Skeletal muscle tissue (tissue), 4 donors: ENCODE data around the gene KCNAB2. TPM values are rescaled to one million over a fixed set of nuclear protein-coding genes. Genes with fewer than 3 reads are reported as not detected.

ENCODE experiments used
- H3K27ac ChIP-seq: one replicate; pipeline ENCODE4 v1.7.0; 2013; ENCODE audit warnings: mild to moderate bottlenecking, low read depth, low read length, inconsistent platforms
- H3K27me3 ChIP-seq, 3 donors: one replicate each; pipeline ENCODE4 v1.7.0; 2013; ENCODE audit warnings: low read length in 3 of 3; ENCODE audit not compliant: control insufficient read depth in 3 of 3, insufficient read depth in 3 of 3
- H3K36me3 ChIP-seq, 3 donors: one replicate each; pipeline ENCODE4 v1.7.0; 2013; ENCODE audit warnings: low read length in 3 of 3; ENCODE audit not compliant: control insufficient read depth in 3 of 3, insufficient read depth in 3 of 3
- H3K4me1 ChIP-seq, 3 donors: one replicate each; pipeline ENCODE4 v1.7.0; 2013; ENCODE audit warnings: low read length in 3 of 3, mild to moderate bottlenecking in 3 of 3; ENCODE audit not compliant: control insufficient read depth in 3 of 3, insufficient read depth in 3 of 3
- H3K4me3 ChIP-seq, 3 donors: one replicate each; pipeline ENCODE4 v1.7.0; 2013; ENCODE audit warnings: low read length in 3 of 3
- H3K9ac ChIP-seq, 3 donors: one replicate each; pipeline ENCODE4 v1.7.0; 2013; ENCODE audit warnings: low read length in 3 of 3, mild to moderate bottlenecking in 3 of 3, moderate library complexity in 2 of 3, low read depth in 1 of 3
- H3K9me3 ChIP-seq, 3 donors: one replicate each; pipeline ENCODE4 v1.7.0; 2013; ENCODE audit warnings: low read length in 3 of 3; ENCODE audit not compliant: control insufficient read depth in 3 of 3
- total RNA-seq: library from RNA; depleted of rRNA; stranded (reverse); fragments of >200 nt; gene quantifications from one replicate; pipeline ENCODE4 v1.2.3, GENCODE V29; 2014
- donor health status: Osteomylitis.

KCNAB2 gene
- total RNA-seq, 1 donor from 2014 or later: 2.6 TPM

DNA sequence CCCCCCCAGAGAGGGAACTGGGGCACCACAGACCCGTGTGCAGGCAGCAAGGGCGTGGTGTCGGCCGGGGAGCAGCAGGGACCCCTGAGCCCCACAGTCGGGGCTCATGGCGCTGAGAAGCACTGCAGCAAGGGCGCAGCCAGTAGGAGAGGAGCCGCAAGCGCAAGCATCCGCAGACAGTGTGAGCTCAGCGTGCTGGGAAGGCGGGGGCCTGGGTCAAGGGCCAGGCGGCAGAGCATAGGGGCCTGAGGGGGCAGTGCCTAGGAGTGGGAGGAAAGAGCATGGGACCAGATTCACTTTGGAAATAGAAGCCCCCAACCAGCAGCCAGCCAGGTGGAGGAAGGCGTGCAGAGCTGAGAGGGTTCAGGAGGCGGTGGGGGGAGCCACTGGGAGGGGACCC, 6.7 kb upstream of the KCNAB2 start:
- Histone ChIP-seq H3K4me1 (peaks cover 0 to 6% (median 0%) of the 10 kb centered on the region in 3 donors), H3K27ac (no peak overlapping the region), H3K27me3 (peaks cover 13 to 25% (median 14%) of the 10 kb centered on the region in 3 donors), H3K9me3 (no peaks in the 10 kb centered on the region), H3K9ac (no peak overlapping the region), H3K36me3 (no peaks in the 10 kb centered on the region), H3K4me3 (no peak overlapping the region)

DNA sequence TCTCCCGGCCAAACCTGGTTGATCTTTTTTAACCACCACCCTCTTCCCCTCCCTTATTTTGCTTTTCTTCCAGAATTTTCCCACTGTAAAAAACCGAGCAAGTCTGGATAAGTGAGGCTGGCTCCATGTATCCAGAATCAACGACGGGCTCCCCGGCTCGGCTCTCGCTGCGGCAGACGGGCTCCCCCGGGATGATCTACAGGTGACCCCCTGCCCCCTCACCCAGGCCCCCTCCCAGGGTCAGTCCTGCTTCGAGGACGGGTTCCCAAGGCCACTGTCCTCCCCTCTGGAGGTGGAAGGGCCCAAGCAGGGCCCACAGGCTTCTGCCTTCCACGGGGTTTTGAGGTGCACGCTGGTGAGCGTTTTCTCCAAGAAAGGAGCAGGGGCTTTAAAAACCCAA, 5.2 kb upstream of the KCNAB2 start:
- Histone ChIP-seq H3K4me1 (no peaks in the 10 kb centered on the region), H3K9me3 (no peaks in the 10 kb centered on the region), H3K9ac (no peak overlapping the region), H3K4me3 (no peak overlapping the region), H3K36me3 (no peaks in the 10 kb centered on the region), H3K27ac (no peak overlapping the region), H3K27me3 (peaks cover 6 to 20% (median 10%) of the 10 kb centered on the region in 3 donors)

- Histone ChIP-seq H3K9ac (no peak overlapping the region), H3K27me3 (peaks cover 6 to 20% (median 10%) of the 10 kb centered on the region in 3 donors), H3K4me1 (no peaks in the 10 kb centered on the region), H3K4me3 (no peak overlapping the region), H3K9me3 (no peaks in the 10 kb centered on the region), H3K27ac (no peak overlapping the region), H3K36me3 (no peaks in the 10 kb centered on the region)
Observed at GRCh38 chr1:6040861-6041415, 4.8 kb upstream of the KCNAB2 start.

GRCh38 chr1:6041432-6042062, 4.1 kb upstream of the KCNAB2 start:
- Histone ChIP-seq H3K4me1 (no peaks in the 10 kb centered on the region), H3K9ac (no peak overlapping the region), H3K4me3 (no peak overlapping the region), H3K36me3 (no peaks in the 10 kb centered on the region), H3K9me3 (no peaks in the 10 kb centered on the region), H3K27me3 (peaks cover 6 to 20% (median 10%) of the 10 kb centered on the region in 3 donors), H3K27ac (no peak overlapping the region)

DNA sequence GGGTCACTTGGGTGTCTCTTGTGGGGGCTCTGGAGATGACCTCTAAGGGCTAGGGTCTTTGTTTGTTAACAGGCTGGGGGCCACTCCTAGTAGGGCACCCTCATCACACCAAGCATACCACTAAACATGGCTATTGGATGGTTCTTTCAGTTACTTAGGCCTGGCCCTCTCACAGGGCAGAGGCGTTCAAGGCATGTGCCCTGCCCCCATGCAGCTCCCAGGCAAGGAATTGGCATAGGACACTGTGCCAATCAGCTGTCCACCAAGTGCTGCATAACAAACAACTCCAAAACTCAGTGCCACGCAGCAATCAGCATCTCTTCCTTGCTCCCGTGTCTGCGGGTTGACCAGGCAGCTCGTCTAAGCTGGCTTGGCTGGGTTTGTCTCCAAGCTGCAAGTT, 2.1 kb upstream of the KCNAB2 start:
- Histone ChIP-seq H3K4me3 (no peak overlapping the region), H3K9ac (no peak overlapping the region), H3K27ac (no peak overlapping the region), H3K9me3 (no peaks in the 10 kb centered on the region), H3K27me3 (peaks cover 4 to 15% (median 7%) of the 10 kb centered on the region in 3 donors), H3K4me1 (no peaks in the 10 kb centered on the region), H3K36me3 (no peaks in the 10 kb centered on the region)

DNA sequence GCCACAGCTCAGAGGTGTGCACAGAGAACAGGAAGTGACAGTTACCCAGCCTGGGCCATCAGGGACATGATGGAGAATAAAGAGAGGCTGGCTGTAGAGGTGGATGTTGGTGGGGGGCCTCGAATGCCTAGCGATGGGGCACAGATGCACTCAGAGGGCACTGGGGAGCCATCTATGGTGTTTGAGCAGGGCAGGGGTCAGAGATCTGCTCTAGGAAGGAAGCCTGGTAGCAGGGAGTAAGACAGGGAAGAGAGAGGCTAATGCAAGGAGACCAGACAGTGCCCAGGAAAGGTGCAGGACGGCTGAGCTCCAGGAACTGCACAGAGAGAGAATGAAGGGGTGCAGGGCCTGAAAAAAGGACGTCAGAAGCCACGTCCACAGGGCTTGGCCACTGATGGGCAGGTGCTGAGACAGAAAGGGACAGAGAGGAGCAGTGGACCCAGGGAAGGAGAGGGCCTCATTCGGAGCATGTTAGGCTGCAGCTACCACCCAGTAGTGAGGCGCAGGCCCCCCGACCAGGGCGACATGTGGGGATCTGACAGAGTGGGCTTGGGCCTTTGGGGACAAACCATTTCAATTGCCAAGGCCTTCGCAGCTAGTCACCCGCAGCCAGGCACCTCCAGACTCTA, 1.1 kb upstream of the KCNAB2 start:
- H3K27ac ChIP-seq: no peak overlapping the region
- H3K4me1 ChIP-seq: no peaks in the 10 kb centered on the region
- H3K9me3 ChIP-seq: no peaks in the 10 kb centered on the region
- H3K9ac ChIP-seq: no peak overlapping the region
- no peaks in the 10 kb centered on the region for H3K36me3 ChIP-seq
- peaks cover 0 to 15% (median 0%) of the 10 kb centered on the region in 3 donors for H3K27me3 ChIP-seq
- no peak overlapping the region for H3K4me3 ChIP-seq

GRCh38 chr1:6045110-6045502, 582 bp upstream of the KCNAB2 start:
- Histone ChIP-seq H3K9ac (no peak overlapping the region), H3K36me3 (no peaks in the 10 kb centered on the region), H3K9me3 (no peaks in the 10 kb centered on the region), H3K4me3 (no peak overlapping the region), H3K27me3 (peaks cover 0 to 15% (median 0%) of the 10 kb centered on the region in 3 donors), H3K4me1 (no peaks in the 10 kb centered on the region), H3K27ac (no peak overlapping the region)

DNA sequence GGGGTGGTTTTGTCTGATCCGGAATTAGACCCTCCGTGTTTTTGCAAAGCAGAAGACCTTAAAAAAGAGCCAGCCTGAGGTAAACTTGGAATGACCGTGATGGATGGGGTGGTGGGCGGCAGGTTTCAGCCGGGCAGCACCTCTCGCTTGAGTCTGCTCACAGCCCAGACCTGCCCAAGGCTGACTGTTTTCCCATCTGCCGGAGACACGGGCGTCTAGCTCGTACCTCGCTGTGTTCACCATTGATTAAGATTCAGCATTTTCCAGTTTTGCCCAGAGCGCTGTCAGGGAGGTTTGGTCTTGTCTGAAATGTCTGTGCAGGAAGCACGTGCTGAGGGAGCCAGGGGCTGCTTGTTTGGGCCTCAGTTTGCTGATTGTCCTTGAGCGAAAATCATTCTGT, 591 bp downstream of the KCNAB2 start:
- no peak overlapping the region for H3K4me3 ChIP-seq
- no peaks in the 10 kb centered on the region for H3K36me3 ChIP-seq
- no peak overlapping the region for H3K9ac ChIP-seq
- no peak overlapping the region for H3K27ac ChIP-seq
- peaks cover 0 to 8% (median 0%) of the 10 kb centered on the region in 3 donors for H3K27me3 ChIP-seq
- H3K4me1 ChIP-seq: no peaks in the 10 kb centered on the region
- H3K9me3 ChIP-seq: no peaks in the 10 kb centered on the region

GRCh38 chr1:6048179-6048867, 2.6 kb downstream of the KCNAB2 start:
- Histone ChIP-seq H3K36me3 (no peaks in the 10 kb centered on the region), H3K4me3 (no peak overlapping the region), H3K27ac (no peak overlapping the region), H3K4me1 (no peaks in the 10 kb centered on the region), H3K9ac (no peak overlapping the region), H3K27me3 (peaks cover 0 to under 1% (median 0%) of the 10 kb centered on the region in 3 donors), H3K9me3 (no peaks in the 10 kb centered on the region)

DNA sequence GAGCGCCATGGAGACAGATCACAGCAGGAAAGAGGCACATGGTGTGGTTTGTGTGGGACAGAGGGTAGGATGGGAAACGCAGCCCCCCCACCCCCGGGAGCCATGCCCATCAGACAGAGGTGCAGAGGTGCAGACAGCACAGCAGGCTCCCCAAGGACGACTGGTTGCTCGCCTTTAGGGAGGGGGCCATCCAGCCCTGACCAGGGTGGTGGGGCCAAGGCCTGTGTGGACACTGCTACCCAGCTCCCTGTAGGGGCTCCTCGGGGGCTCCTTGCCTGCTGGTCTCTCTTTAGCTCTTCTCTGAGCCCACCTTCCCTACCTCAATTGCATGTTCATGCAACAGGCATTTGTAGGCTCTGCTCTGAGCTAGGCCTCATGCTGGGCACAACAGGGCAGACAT, 3.7 kb downstream of the KCNAB2 start:
- no peaks in the 10 kb centered on the region for H3K4me1 ChIP-seq
- no peak overlapping the region for H3K27ac ChIP-seq
- H3K27me3 ChIP-seq: peaks cover 0 to 3% (median 3%) of the 10 kb centered on the region in 3 donors
- no peaks in the 10 kb centered on the region for H3K9me3 ChIP-seq
- no peak overlapping the region for H3K4me3 ChIP-seq
- H3K36me3 ChIP-seq: no peaks in the 10 kb centered on the region
- H3K9ac ChIP-seq: no peak overlapping the region
